Ishikawa (cell line): ENCODE measurements around the gene PADI2.
A peak's percentile ranks its signal among the peaks of the same experiment; 100 is the strongest.

Experiments used
- CEBPB ChIP-seq: IDR thresholded peaks from 2 replicates; pipeline ENCODE4 v1.6.1; 2012
- CREB1 ChIP-seq: IDR thresholded peaks from 2 replicates; pipeline ENCODE4 v1.6.1; 2012; ENCODE audit warnings: low read depth
- EGR1 ChIP-seq: IDR thresholded peaks from 2 replicates; pipeline ENCODE4 v1.6.1; 2012
- EP300 ChIP-seq: IDR thresholded peaks from 2 replicates; pipeline ENCODE4 v1.6.1; 2012; ENCODE audit warnings: borderline replicate concordance
- FOXM1 ChIP-seq: IDR thresholded peaks from 2 replicates; pipeline ENCODE4 v1.6.1; 2012; ENCODE audit warnings: low read depth, borderline replicate concordance
- MAX ChIP-seq: IDR thresholded peaks from 2 replicates; pipeline ENCODE4 v1.6.1; 2012
- NFIC ChIP-seq: IDR thresholded peaks from 2 replicates; pipeline ENCODE4 v1.6.1; 2012
- RAD21 ChIP-seq: IDR thresholded peaks from 2 replicates; pipeline ENCODE4 v1.6.1; 2012; ENCODE audit warnings: low read depth
- TAF1 ChIP-seq: IDR thresholded peaks from 2 replicates; pipeline ENCODE4 v1.6.1; 2012; ENCODE audit warnings: low read depth, mild to moderate bottlenecking
- TCF12 ChIP-seq: IDR thresholded peaks from 2 replicates; pipeline ENCODE4 v1.6.1; 2012; ENCODE audit warnings: low read depth
- TEAD4 ChIP-seq: IDR thresholded peaks from 2 replicates; pipeline ENCODE4 v1.6.1; 2012
- USF1 ChIP-seq: IDR thresholded peaks from 2 replicates; pipeline ENCODE4 v1.6.1; 2012
- YY1 ChIP-seq: IDR thresholded peaks from 2 replicates; pipeline ENCODE4 v1.6.1; 2012; ENCODE audit warnings: low read depth
- ZBTB7A ChIP-seq: IDR thresholded peaks from 2 replicates; pipeline ENCODE4 v1.6.1; 2012; ENCODE audit warnings: low read depth
- TF ChIP-seq, protein P1 (sequence below): IDR thresholded peaks from 2 replicates; pipeline ENCODE4 v1.6.1; 2012; ENCODE audit warnings: low read depth, mild to moderate bottlenecking

The PADI2 gene

DNA sequence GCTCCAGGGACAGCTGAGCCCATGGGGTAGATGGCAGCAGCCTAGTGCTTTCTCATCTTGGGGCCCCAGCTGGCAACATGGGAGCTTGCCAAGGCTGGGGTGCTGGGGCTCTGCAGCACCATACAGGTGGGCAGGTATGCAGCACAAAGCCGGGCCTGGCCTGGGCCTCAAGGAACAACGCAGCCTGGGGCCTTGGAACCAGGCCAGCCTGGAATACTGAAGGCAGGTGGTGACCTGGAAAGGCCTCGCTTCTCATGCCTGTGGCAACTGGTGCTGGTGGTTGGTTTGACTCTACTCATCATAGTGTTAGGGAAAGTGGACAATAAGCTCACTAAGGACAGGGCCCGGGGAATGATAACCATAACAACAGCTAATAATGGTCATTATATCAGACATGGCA lies 38.4 kb downstream of the PADI2 start:
- TF ChIP-seq NFIC (peak; percentile 12; the same call in 1 of the 2 replicates), TAF1 (no peak)

DNA sequence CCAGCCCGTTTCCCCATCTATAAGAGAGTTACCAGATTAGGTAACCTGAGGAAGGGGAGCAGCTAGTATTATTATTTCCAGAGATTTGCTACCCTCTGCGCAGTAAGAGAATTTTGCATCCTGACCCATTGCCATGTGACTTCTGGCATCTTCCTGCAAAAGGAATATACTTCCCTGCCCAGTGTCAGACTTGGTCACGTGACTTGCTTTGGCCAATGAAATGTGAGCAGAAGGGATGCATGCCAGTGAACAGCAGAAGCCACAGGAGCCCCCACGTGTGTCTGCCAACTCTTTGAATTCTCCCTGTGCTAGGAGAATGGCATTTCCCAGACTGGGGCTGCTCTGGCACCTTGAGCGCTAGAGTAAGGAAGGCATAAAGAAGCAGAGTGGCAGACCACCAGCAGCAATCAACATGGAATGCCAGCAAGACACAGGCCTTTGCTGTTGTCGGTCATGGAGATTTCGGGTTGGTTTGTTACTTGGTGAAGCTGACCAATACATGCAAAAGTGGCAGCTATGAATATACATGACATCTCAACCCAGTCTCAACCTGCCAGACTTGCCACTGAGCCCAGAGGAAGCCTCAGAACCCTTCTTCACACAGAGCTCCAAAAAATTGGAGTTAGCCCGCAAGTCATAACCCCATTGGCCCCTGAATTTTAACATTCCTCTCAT lies 39.0 kb downstream of the PADI2 start:
- TF ChIP-seq NFIC (no peak), FOXM1 (no peak), MAX (no peak), TAF1 (no peak), USF1 (peak; percentile 49)

- TF ChIP-seq TEAD4 (no peak), EGR1 (no peak)
Observed at GRCh38 chr1:17078991-17079868, 40.0 kb downstream of the PADI2 start.

- TF ChIP-seq RAD21 = peak; percentile 40; the same call in 1 of the 2 replicates
- TF ChIP-seq FOXM1 = no peak
Observed at GRCh38 chr1:17075470-17076255, 43.6 kb downstream of the PADI2 start.

GRCh38 chr1:17071794-17072193 lies 47.5 kb downstream of the PADI2 start:
- TF ChIP-seq CEBPB = no peak
- no peak for TF ChIP-seq NFIC
- no peak for TF ChIP-seq RAD21
- TF ChIP-seq EGR1 = no peak
- no peak for TF ChIP-seq TAF1
- TF ChIP-seq CREB1 = no peak
- no peak for TF ChIP-seq YY1
- no peak for TF ChIP-seq FOXM1
- no peak for TF ChIP-seq USF1
- no peak for TF ChIP-seq EP300
- no peak for TF ChIP-seq MAX
- no peak for TF ChIP-seq TCF12
- TF ChIP-seq ZBTB7A = no peak
- TF ChIP-seq, protein P1, sequence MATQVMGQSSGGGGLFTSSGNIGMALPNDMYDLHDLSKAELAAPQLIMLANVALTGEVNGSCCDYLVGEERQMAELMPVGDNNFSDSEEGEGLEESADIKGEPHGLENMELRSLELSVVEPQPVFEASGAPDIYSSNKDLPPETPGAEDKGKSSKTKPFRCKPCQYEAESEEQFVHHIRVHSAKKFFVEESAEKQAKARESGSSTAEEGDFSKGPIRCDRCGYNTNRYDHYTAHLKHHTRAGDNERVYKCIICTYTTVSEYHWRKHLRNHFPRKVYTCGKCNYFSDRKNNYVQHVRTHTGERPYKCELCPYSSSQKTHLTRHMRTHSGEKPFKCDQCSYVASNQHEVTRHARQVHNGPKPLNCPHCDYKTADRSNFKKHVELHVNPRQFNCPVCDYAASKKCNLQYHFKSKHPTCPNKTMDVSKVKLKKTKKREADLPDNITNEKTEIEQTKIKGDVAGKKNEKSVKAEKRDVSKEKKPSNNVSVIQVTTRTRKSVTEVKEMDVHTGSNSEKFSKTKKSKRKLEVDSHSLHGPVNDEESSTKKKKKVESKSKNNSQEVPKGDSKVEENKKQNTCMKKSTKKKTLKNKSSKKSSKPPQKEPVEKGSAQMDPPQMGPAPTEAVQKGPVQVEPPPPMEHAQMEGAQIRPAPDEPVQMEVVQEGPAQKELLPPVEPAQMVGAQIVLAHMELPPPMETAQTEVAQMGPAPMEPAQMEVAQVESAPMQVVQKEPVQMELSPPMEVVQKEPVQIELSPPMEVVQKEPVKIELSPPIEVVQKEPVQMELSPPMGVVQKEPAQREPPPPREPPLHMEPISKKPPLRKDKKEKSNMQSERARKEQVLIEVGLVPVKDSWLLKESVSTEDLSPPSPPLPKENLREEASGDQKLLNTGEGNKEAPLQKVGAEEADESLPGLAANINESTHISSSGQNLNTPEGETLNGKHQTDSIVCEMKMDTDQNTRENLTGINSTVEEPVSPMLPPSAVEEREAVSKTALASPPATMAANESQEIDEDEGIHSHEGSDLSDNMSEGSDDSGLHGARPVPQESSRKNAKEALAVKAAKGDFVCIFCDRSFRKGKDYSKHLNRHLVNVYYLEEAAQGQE = no peak
- TF ChIP-seq TEAD4 = no peak

- TF ChIP-seq TEAD4 (no peak), NFIC (no peak), EP300 (no peak)
- TF ChIP-seq, protein P1 = no peak
Observed at GRCh38 chr1:17070163-17070525, 49.1 kb downstream of the PADI2 start.
